ENCODE measurements around the gene MTURN.

Gene MTURN

DNA sequence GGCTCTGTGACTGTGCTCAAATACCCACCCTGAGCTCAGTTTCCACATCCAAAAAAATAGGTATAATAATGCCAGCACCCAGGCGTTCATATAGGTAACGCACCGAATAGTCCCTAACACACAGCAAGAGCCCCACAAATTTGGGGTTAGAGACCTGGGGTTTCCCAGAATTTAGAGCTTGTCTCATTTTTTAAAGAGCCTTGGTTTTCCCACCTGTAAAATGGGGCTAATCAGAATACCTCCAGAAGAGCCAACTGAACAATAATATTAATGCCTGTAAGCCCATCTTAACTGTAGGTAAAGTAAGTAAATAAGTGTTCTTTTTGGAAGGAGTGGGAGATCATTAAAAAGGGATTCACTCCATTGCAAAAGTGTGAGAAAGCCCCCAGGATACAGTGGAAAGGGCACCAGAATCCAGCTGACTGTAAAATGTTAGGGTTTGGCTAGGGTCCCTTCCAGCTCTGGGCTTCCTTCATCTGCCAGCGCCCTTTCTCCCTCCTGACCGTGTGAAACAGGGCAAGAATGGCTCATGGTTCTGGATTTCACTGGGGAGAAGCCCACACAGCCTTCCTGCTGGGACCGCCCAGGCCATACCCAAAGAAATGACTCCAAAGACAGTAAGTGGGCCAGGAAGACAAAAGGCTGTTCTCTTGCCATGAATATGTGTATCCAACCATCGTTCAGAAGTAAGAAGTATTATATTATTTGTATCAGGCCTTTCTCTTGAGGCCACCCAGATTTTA, 2.1 kb downstream of the MTURN start:
- DNase-seq = no peak

DNA sequence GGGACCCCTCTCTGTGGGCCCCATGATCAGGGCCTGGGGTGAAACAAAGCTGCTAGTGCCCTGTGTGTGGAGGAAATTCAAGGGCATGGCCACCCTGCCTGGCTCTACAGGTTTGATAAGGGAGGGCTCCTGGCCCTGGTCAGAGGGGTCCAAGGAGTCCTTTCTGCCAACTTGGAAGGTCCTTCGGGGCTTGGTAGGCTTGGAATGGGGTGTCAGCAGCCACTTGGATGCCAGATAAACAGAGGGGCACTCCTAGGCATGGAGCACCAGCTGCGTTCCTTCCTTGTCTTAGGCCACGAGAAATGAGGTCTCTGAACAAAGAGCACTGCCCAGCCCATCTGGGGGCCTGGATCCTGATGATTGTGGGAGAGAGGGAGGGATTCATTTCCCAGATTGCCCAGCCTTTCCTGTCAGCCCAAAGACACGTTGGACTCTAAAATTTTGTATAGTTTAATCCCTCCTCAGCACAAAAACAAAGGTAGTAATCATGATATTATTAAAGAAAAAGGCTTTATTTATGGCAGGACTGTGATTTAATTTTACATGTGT, 5.1 kb downstream of the MTURN start:
- DNase-seq = no peak

DNA sequence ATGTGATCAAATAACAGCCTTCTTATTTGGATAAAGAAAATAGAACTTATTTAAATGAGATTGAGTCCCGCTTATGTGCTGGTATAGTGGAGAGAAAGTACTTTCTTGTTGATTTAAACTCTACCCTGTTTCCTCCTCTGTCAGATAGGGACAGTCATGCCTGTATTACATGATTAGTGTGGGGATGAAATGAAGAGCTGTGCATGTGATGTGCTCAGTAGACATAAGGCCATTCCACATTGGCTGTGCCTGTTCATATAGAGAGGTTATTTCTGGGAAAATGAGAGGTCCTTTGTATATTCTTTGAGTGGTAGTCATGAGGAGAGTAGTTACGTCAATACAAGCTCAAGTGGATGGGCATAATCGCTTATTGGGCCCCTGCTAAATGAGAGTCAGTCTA, 5.7 kb downstream of the MTURN start:
- DNase-seq = no peak

DNA sequence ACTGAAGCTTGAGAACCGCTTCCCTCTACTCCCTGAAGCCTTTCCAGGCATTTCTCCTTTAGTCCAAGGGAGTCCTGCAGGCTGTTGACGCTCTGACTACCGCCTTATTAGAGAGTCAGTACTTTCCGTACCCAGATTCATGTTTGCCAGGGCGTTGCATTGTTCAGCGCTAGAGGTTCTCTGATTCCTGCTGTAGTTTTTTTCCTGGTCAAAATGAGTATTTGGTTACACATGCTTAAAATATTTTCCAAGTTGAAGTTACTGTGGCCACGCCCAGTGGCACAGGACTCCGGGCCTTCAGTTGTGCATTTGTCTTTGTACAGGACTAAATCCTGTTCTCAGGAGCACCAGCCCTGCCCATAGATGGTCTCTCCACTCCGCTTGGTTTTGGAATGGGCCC, 7.9 kb downstream of the MTURN start:
- no peak for DNase-seq

DNA sequence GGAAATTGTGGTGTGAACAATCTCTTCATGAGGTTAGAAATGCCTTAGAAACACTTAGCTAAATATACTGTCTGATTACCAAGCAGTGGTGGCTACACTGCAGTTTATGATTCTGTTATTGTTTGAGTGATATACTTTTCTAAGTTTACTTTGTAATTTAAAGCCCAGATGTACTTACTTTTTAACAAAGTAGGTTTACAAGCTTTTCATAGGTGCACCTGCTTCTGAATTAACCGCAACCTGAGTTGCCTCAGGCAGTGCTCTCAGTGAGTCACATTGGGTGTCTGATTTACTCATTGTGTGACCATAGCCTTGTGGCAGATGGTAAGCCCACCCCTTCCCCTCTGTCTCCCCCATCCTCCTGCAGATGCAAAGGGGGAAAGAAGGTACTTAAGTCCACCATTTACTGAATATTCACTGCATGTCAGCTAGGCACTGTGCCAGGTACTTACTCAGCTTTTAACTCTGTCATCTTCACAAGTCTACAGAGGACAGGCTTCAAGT, 9.0 kb downstream of the MTURN start:
- no peak for DNase-seq

DNA sequence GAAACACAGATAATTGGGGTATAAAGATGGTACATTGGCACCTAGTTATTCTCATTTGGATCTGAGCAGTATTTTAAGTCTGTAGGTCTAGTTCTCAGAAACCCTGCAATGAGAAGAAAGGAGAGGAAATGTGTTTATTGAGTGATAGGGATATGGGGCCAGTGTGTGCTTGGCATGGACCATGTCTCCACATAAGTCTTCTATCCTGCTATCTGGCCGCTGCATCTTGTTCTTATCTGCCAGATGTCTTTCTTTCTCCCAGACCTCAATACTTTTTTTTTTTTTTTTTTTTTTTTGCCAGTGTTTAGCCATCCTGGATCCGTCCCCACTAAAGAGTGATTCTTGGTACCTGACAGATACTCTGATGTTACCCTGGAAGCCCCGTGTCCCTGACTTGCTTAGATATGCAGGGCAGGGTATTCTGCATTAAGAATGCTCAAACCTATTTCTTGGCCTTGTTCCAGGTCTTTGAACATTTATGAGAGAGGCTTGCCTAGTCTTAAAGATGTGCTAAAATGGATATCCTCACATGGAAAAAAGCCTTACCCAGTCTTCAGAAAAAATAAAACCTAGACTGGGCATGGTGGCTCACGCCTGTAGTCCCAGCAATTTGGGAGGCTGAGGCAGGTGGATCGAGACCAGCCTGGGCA, 10.0 kb downstream of the MTURN start:
- no peak for DNase-seq

DNA sequence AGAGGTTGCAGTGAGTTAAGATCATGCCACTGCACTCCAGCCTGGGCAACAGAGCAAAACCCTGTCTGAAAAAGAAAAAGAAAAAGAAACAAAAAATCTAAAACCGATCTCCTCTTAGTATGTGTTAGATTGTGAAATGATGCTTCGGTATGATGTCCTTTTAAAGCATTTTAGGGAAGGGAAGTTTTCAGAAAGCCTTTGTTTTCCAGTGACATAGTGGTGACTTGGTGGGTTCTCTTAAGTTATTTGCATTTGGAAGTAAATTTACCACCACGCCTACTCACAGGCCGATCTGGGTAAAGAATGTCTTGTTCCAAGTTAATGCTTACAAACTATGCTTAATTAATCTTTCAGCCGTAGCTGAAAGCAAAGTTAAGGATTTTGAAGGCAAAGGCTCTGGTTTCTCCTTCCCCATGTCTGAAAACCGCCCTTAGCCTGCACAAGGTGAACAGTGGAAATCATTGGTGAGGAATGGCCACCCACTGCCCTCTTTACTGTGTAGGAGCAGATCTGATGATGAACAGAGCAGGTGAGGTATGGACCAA, 10.7 kb downstream of the MTURN start:
- no peak for DNase-seq

DNA sequence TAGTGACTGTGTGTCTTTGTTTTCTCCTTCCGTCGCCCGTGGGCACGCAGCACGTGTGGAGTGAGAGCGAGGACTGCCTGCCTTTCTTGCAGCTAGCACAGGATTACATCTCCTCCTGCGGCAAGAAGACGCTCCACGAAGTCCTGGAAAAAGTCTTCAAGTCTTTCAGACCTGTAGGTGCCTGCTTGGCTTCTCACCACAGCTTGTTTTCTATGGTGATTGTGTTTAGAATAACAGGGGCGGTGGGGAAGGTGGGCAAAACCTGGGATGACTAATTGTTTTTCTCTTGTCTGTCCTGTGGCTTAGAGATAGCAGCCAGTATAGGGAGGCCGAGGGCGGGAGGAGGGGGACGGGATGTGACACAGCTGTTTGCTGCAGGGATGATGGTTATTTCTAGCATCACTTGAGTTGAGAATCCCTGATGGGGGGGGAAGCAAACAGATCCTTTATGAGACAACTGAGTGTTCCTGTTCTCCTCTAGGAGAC, 11.4 kb downstream of the MTURN start:
- no peak for DNase-seq

DNA sequence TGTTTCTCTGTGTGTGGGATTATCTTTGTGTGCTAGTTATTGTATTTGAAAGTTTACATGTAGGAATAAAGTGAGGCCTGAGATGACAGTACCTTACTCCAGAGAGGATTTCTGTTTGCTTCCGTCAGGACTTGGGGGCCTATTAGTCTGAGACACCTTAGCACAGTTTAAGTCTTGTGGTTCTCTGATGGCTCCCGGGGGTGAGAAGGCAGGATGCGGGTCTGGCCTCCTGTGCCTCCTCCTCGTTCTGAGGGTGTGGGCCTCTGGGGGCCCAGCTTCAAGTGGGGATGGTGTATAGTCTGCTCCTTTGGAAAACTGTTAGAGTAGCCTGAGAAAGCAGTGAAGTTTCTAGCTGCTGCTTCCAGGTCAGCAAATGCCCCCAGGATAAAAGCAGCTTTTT, 12.4 kb downstream of the MTURN start:
- no peak for DNase-seq

DNA sequence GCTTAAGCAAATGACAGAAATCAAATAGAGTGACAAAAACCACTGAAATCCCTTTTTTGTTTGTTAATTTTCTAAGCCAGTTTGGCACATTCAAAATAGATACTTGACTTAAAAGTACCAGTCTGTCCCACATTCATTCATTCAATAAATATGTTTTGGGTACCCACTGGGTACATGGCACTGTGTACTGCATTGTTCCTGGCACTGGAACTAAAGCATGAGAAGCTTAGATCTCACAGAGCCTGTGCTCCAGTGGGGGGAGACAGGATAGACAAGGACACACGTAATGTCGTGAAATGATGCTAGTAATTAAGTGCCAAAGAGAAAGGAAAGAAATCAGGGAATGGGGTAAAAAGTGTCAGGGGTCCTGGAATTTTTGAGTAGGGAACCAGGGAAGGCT, 13.0 kb downstream of the MTURN start:
- DNase-seq = no peak

DNA sequence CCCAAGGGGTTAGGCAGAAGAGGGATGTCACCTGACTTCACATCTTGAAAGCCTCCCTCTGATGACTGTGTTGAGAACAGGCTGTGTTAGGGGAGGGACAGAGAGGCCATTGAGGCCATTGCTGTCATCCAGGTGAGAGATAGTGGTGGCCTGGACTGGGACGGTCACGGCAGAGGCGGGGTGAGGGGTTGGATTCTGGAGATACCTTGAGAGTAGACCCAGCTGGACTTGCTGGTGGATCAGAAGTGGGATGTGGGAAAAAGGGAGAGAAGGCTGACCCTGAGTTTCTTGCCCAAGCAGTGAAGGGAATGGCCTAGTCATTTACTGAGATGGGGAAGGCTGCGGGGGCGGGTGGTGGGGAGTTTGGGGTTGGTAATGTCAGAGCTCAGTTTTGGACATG, 13.6 kb downstream of the MTURN start:
- DNase-seq = no peak

DNA sequence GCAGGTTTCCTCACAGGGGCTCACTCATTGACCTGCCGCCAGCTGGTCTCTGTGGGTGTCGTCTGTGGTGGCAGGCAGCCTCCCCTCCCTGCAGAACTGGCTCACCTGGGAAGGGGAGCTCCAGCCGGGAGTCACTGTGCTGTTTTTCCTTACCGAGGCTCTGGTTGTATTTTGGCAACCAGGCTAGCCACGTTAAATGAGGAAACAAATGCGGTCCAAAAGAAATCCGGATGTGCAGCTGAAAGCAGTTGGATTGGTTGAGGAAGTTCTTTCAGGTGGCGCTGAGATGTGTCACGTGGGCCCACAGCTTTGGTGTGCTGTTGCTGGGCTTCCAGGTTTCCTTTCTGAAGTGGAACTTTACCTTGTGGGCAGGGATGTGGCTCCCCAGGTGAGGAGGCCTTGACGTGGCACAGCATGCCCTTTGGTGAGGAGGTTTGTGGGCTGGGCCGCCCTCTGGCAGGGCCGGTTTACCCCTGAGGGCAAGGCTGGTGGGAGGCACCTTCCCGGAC, 14.2 kb downstream of the MTURN start:
- DNase-seq = peak; percentile 21

DNA sequence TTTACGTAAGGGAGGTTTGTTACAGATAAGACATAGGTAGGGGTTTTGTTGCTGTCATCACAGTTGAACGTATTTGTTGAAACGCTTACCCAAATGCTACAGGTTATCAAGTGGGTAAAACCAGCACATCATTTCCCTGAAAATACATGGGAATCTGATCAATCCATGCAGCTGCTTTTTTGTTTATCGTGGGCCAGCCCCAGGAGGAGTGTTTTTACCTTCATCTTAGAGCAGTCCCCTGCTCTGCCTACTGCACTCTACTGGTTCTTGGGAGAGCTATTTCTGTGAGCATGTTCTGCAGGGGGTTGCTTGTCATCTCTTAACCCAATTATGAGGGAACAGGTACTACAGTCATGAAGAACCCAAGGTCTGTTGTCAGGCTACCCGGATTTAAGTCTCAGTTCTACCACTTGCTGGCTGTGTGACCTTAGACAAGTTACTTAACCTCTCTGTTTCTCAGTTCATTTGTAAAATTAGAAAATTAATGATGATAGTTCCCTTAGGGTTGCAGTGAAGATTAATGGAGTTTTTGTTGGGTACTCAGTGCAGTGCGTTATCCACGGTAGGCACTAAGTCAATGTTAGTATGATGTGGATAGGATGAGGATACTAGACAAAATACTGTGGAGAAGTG, 15.0 kb downstream of the MTURN start:
- no peak for DNase-seq

DNA sequence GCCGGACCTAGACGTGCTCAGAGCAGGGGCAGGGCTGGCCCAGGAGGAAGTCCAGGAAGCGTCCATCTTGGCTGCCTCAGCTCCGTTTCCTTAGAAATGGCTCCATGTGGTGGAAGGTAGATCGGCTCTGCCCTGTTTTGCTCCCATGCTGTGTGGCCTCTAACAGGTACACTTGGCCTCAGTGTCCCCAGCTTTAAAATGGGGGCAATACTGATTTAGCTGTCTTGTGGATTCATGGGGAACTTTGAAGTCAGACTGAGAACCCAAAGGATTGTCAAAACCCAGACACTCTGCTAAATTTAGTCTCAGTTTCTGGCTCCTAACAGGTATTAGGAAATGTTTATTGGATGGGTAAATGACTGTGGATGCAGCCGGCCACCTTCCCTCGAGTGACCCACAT, 15.9 kb downstream of the MTURN start:
- DNase-seq = no peak

DNA sequence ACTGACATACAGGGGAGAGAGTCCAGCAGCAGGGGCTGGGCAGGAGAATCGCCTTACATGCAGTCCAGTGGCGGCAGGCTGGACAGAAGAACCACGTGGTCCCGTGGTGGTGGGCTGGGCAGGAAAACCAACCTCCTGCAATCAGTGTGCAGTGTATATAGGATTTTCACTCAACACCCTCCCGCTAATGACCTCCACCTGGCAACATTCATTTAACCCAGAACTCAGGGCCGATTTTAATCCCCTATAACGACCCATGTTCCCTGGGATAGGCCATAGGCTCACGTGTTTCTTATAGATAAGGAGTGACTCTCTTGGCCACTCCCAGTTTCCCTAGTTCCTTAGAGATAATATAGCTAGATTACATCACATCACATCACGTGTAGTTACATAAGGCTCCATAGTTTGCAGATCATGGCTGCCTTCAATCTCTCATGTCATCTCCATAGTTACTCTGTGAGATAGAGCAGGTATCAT, 19.4 kb downstream of the MTURN start:
- no peak for DNase-seq

DNA sequence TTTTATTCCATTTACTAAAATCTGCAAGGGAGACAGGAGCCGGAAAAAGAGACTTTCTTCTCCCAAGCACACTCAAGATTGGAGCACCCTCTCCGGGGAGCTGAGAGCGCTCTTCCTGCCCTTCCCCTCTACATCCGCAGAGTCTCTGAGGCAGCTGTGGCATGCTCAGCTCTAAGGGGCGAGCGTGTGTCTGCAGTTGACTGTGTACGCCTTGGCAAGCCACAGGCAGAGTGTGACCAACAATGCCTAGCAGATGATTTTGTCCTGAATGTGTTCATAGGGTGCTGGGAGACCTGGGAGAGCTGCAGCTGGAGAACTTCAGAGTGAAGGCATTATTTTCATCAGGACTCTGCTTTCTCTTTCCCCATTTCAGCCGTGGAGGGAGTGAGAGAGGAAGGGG, 20.7 kb downstream of the MTURN start:
- DNase-seq = no peak

DNA sequence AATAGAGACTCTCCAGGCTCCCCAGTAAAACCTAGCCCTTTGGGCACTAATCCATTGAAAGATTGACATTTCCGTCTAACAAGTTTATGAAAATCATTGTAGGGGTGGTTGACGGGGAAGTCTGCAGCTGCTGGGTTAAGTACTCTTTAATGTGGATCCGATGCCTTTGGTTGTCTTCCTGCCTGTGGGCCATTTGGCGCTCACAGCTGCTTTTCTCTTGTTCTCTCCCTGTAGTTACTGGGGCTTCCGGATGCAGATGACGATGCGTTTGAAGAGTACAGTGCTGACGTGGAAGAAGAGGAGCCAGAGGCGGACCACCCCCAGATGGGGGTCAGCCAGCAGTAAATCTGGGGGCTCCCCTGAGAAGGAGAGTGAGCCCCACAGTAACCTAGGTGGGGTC, 22.4 kb downstream of the MTURN start:
- DNase-seq = peak; percentile 21

DNA sequence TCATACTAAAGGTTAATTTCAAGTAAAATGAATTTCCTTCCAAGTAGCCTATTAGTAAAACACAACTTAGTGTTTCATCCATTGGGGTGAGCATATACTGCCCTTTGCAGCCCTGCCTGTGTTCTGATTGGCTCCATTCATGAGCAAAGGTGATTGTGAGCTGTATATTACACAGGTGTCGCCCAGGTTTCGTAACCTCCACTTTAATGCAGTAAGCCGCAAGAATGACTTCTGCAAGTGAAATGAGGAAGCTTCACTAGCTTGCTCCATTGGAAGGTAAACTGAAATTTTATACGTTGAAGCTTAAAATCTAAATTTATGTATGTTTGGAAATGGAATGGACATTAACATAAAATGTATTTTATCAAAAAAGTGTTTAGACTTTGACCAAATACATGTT, 24.4 kb downstream of the MTURN start:
- no peak for DNase-seq

DNA sequence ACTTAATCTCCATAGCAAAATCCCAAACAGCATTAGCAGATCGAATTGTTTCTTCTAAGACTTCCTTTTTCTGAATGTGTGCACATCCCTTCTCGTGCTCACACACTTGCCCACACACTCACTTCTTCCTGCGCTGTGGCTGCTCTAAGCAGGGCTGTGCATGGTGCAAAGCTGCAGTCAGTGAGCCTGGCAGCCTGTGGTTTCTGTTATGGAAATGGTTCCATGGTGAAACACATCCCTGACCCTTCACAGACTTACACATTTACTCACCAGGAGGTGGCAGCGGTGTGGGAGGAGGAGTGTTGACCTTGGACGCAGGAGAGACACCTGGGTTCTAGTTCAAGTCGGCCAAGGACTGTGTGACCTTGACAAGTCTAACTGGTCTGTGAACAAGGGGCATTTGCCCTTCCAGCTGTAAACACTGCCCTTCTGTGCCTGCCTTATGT, 24.9 kb downstream of the MTURN start:
- DNase-seq = peak; percentile 29

DNA sequence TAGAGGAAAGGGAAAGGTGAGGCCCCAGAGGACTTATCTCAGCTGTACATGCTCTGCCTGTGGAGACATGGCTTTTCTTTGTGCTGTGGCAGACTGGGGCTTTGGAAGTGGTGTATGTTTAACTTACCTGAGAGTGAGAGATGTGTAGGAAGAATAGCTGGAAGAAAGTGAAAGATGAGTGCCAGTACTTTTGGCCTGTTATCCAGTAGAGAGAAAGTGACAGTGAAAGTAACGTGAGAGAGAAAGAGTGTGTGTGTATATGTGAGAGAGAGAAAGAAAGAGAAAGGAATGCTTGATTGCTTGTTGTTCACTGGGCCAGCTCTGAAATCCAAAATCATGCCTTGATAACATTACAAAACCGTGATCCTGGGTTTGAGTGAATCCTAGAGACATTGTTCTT, 25.5 kb downstream of the MTURN start:
- no peak for DNase-seq

DNA sequence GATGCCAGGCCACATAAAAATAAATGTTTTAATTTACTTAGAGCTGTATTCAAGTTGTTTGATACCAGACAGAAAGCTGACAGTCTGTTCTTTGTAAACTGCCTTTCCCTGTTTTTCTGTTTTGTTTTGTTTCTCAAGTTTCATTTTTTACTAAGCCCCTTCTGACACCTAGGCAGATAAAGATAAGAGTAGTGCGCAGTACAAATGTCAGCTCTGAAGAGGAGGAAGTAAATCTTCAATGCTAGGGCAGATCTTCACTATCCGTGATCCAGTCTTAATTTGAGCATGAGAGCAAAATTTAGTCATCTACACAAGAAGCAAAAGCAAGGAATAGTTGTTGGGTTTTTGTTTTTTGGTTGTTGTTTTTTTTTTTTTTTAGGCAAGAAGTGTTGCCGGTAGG, 27.3 kb downstream of the MTURN start:
- no peak for DNase-seq

DNA sequence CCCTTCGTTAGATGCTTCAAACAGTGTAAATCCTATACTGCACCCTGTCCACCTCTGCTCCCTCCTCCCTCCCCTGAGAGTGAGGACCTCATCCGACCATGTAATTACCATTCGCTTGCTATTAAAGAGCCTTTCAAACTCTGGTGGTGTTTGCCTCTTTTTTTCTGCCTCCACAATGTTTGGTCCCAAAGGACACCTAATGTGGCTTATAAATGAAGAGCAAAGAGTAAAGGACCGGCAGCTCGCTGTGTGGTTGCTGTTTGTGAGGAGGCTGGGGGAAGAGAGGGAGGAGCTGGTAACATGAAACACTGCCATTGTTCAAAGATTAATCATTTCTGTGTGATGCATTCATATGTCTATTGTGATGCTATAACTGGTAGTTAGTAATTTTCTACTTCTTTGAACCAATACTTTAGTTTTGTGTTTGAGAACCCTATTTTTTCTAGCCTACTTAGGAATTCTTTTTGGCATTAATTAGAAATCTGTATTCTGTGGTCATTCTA, 27.9 kb downstream of the MTURN start:
- peak; percentile 15 for DNase-seq

Measured in stimulated activated CD4-positive, alpha-beta T cell treated with anti-CD3 and anti-CD28 coated beads, Interleukin-15, amount 100 ng/mL, for 24 hours (primary cell).